ENCODE measurements around the gene BCR.

DNA sequence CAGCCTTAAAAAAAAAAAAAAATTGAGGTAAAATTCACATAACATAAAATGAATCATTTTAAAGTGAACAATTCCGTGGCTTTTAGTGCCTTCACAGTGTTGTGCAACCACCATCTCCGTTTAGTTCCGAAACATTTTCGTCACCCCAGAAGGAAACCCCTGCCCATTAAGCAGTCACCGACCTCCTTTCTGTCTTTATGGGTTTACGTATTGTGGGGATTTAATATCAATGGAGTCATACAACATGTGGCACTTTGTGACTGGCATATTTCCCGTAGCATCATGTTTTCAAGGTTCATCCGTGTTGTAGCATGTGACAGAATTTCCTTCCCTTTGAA, 65.5 kb downstream of the BCR start:
- TF ChIP-seq, protein P1, sequence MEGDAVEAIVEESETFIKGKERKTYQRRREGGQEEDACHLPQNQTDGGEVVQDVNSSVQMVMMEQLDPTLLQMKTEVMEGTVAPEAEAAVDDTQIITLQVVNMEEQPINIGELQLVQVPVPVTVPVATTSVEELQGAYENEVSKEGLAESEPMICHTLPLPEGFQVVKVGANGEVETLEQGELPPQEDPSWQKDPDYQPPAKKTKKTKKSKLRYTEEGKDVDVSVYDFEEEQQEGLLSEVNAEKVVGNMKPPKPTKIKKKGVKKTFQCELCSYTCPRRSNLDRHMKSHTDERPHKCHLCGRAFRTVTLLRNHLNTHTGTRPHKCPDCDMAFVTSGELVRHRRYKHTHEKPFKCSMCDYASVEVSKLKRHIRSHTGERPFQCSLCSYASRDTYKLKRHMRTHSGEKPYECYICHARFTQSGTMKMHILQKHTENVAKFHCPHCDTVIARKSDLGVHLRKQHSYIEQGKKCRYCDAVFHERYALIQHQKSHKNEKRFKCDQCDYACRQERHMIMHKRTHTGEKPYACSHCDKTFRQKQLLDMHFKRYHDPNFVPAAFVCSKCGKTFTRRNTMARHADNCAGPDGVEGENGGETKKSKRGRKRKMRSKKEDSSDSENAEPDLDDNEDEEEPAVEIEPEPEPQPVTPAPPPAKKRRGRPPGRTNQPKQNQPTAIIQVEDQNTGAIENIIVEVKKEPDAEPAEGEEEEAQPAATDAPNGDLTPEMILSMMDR (IDR thresholded peaks at IDR 0.05), result no peak
- no peak for TF ChIP-seq POLR2A (IDR thresholded peaks at IDR 0.05)

Measured in upper lobe of left lung (tissue), 4 donors.